Osteoblast (primary cell): Measurements from ENCODE around the gene DRC7. TPM values are rescaled to one million over a fixed set of nuclear protein-coding genes. Genes with fewer than 3 reads are reported as not detected.
"Not testable (repeated sequence)": the region's sequence is repeated elsewhere in the genome, so short reads cannot be mapped to it uniquely, and the experiment has no call there.

Source experiments
- DNase-seq: peaks from one replicate; pipeline ENCODE4 v3.0.0; 2011; ENCODE audit warnings: low spot score, mixed read lengths; ENCODE audit not compliant: insufficient read length; ENCODE audit errors: missing footprints
- H2AFZ ChIP-seq: 2 replicates; pipeline ENCODE4 v1.6.0; 2011; ENCODE audit warnings: mild to moderate bottlenecking, low read length
- H3K27ac ChIP-seq: 2 replicates; pipeline ENCODE4 v1.5.1; 2011; ENCODE audit warnings: mild to moderate bottlenecking, low read depth, low read length, moderate library complexity
- H3K27me3 ChIP-seq: 2 replicates; pipeline ENCODE4 v1.6.0; 2012; ENCODE audit warnings: mild to moderate bottlenecking, control low read depth, inconsistent platforms, low read length, moderate library complexity; ENCODE audit not compliant: insufficient read depth
- H3K36me3 ChIP-seq: 2 replicates; pipeline ENCODE4 v1.5.1; 2011; ENCODE audit warnings: mild to moderate bottlenecking, low read length, control low read depth, moderate library complexity; ENCODE audit not compliant: insufficient read depth
- H3K4me1 ChIP-seq: 2 replicates; pipeline ENCODE4 v1.5.1; 2011; ENCODE audit warnings: mild to moderate bottlenecking, low read length, control low read depth, moderate library complexity; ENCODE audit not compliant: insufficient read depth
- H3K4me2 ChIP-seq: 2 replicates; pipeline ENCODE4 v1.6.0; 2011; ENCODE audit warnings: mild to moderate bottlenecking, low read length; ENCODE audit not compliant: insufficient read depth
- H3K4me3 ChIP-seq: fragments of 200-600 bp; sonication (generic); 3 replicates; pipeline ENCODE4 v1.5.1; 2012; ENCODE audit warnings: mild to moderate bottlenecking, low read length, inconsistent platforms; ENCODE audit not compliant: insufficient read depth
- H3K79me2 ChIP-seq: 2 replicates; pipeline ENCODE4 v1.6.0; 2012; ENCODE audit warnings: mild to moderate bottlenecking, low read length, control low read depth, inconsistent platforms; ENCODE audit not compliant: insufficient read depth
- H3K9me3 ChIP-seq: 2 replicates; pipeline ENCODE4 v1.5.1; 2011; ENCODE audit warnings: low read depth, low read length, control low read depth
- H4K20me1 ChIP-seq: 2 replicates; pipeline ENCODE4 v1.6.0; 2012; ENCODE audit warnings: mild to moderate bottlenecking, low read length, control low read depth; ENCODE audit not compliant: insufficient read depth
- CTCF ChIP-seq: IDR thresholded peaks from 2 replicates; pipeline ENCODE4 v1.5.1; 2011; ENCODE audit warnings: mild to moderate bottlenecking, low read depth, low read length, moderate library complexity; ENCODE audit errors: extremely low read depth
- total RNA-seq: library from RNA; depleted of rRNA; stranded (reverse); fragments of >200 nt; gene quantifications from 2 replicates; pipeline ENCODE4 v1.2.3, GENCODE V29; 2012

DRC7 gene
- total RNA-seq, 1 donor = not detected

- Histone ChIP-seq H3K4me1 (no peaks in the 10 kb centered on the region), H3K27ac (no peak overlapping the region), H2AFZ (no peak overlapping the region), H3K4me2 (no peak overlapping the region), H3K36me3 (no peaks in the 10 kb centered on the region), H3K9me3 (peaks cover 2% of the 10 kb centered on the region), H3K4me3 (no peak overlapping the region), H3K79me2 (no peaks in the 10 kb centered on the region), H3K27me3 (no peaks in the 10 kb centered on the region), H4K20me1 (no peaks in the 10 kb centered on the region)
- TF ChIP-seq CTCF = no peak
- no peak for DNase-seq
These were observed 34.5 kb downstream of the DRC7 start for GRCh38 chr16:57729182-57729484.

- DNase-seq, H2AFZ ChIP-seq, H3K27ac ChIP-seq, H3K4me2 ChIP-seq, H3K79me2 ChIP-seq, H3K4me1 ChIP-seq, H3K36me3 ChIP-seq, H3K9me3 ChIP-seq, H4K20me1 ChIP-seq, H3K27me3 ChIP-seq, H3K4me3 ChIP-seq: not testable (repeated sequence)
These were observed 35.2 kb downstream of the DRC7 start for GRCh38 chr16:57729852-57730251.

- Histone ChIP-seq H3K79me2 (peaks cover 3% of the 10 kb centered on the region), H3K9me3 (peaks cover 2% of the 10 kb centered on the region), H3K36me3 (no peaks in the 10 kb centered on the region), H3K27ac (no peak overlapping the region), H3K4me2 (no peak overlapping the region), H3K4me3 (no peak overlapping the region), H3K4me1 (peaks cover 1% of the 10 kb centered on the region), H2AFZ (no peak overlapping the region), H3K27me3 (no peaks in the 10 kb centered on the region), H4K20me1 (no peaks in the 10 kb centered on the region)
- DNase-seq = no peak
- no peak for TF ChIP-seq CTCF
These were observed 36.4 kb downstream of the DRC7 start for GRCh38 chr16:57730771-57731730.

GRCh38 chr16:57732037-57732436 lies 37.4 kb downstream of the DRC7 start:
- peaks cover 5% of the 10 kb centered on the region for H3K79me2 ChIP-seq
- no peaks in the 10 kb centered on the region for H3K27me3 ChIP-seq
- H3K27ac ChIP-seq = no peak overlapping the region
- peaks cover 10% of the 10 kb centered on the region for H3K4me1 ChIP-seq
- H2AFZ ChIP-seq = no peak overlapping the region
- peak; percentile 90 for DNase-seq
- H3K4me2 ChIP-seq = no peak overlapping the region
- no peaks in the 10 kb centered on the region for H4K20me1 ChIP-seq
- H3K36me3 ChIP-seq = no peaks in the 10 kb centered on the region
- H3K9me3 ChIP-seq = peaks cover 2% of the 10 kb centered on the region
- no peak for TF ChIP-seq CTCF
- no peak overlapping the region for H3K4me3 ChIP-seq
